Renal pelvis (tissue), 4 donors: ENCODE data around the gene NEDD4L. TPM values are rescaled to one million over a fixed set of nuclear protein-coding genes. Genes with fewer than 3 reads are reported as not detected.
"Not testable (repeated sequence)": the region's sequence is repeated elsewhere in the genome, so short reads cannot be mapped to it uniquely, and the experiment has no call there.

ENCODE experiments used
- DNase-seq: peaks from one replicate; pipeline ENCODE4 v3.0.0-alpha.2; 2013
- polyA plus RNA-seq, 3 donors: library from polyadenylated mRNA; unstranded; fragments of 120-200 nt; gene quantifications; one replicate each; pipeline ENCODE4 v1.2.1, GENCODE V29; 2013; ENCODE audit not compliant: insufficient read length in 3 of 3

NEDD4L gene
- polyA plus RNA-seq, 3 donors = 103 to 179 (median 152) TPM

DNA sequence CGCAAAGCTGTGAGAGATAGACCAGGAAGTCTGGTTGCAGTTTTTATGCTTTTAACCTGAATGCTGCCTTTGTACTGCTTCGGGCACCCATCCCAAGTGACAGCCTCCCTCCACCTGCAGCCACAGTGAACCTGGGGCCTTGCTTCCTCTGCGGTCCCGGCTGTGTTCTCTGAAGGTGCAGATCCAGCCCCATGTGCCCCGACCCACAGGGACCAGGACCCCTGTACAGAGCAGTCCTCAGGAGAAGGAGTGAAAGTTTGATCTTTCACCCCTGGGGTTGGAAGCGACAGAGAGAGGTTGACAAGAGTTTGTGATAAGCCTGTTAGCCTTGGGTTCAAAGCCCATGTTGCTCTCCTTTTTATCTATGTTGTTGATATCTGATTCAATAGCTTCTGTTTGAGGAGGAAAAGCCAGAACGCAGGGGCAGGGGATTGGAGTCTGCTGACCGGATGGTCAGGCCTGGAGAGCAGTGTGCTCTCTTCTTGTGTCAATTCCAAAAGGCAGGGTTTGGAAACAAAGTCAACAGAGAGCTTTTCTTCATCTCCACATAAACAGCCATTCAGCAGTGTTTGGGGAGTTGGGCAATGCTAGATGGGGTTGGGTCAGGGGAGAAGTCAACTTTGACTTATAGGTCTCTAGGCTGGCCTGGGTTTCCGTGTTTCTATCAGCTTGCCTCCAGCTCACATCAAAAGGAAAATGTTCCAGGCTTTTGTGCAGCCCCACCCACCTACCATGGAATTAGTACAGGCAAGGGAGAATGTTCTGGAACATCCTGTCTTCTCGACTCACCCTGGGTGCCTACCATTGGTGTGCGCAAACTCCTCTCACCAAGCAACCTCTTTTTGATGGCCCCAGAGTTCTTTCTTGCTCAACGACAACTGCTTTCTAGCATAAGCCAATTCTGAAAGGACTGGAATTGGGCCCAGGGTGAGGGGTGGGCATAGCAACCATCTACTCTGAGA is 369.9 kb downstream of the NEDD4L start:
- DNase-seq = no peak

DNA sequence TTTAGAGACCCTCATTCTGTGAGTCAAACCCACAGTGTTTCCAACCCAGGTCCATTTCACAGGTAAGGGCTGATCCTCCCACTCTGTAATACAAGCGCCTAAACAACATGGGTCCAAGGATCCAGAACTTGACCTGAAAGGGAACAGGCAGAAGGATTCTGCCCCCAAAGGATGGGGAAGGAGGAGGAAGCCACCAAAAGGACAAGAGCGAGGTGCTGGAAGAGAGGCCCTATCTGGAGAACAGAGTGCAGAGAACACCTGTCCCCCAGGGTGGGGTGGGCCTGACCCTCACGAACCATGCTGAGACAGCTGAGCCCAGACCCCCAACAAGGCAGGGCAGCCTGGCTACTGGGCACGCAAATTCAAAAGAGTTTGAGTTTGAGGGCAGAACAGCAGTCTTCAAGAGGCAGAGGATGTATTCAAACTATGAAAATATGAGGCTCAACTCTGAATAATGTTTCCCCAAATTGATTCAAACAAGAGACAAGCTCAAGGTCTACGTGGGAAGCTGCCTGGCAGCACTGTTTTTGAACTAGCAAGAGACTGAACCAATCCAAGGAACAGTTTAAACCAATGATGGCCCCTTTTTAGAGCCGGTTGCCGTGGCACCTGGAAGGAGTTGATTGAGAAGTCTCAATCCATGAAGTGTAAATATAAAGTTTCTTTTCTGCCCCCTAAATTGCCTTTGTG is 372.1 kb downstream of the NEDD4L start:
- DNase-seq = no peak

DNA sequence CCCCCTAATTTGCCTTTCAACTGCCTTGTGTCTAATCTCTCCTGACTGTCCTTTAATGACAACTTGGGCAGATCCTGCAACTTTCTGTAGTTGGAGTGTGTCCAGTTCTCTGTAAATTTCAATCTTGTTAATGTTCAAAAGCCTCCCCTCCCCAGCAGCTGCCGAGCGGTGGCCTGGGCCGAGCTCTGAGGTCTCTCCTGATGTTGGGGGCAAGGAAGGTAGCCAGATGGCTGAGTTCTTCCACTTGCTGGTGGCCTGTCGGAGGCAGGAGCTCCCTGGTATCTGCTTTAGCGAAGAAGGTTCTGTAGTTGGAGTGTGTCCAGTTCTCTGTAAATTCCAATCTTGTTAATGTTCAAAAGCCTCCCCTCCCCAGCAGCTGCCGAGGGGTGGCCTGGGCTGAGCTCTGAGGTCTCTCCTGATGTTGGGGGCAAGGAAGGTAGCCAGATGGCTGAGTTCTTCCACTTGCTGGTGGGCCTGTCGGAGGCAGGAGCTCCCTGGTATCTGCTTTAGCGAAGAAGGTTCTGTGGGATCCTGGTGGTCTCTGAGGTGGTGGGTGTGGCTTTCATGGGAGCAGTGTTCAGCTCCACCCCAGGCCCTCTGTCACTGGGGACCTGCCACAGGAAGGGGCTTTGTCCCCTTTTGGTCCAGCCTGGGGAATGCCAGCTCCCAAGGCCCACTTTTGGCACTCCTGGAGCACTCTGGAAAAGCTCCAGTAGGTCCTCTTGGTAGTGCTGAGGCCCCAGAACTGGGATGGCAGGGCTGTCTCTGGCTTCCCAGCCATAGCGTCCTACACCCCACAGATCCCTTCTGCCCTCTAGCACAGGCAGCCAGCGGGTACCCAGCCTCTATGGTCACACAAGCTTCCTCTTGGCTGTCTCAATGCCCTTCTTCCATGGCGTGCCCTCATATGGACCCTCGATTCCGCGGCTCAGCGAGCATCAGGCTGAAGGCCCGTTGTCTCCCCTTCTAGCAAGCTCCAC is 373.0 kb downstream of the NEDD4L start:
- no peak for DNase-seq

DNA sequence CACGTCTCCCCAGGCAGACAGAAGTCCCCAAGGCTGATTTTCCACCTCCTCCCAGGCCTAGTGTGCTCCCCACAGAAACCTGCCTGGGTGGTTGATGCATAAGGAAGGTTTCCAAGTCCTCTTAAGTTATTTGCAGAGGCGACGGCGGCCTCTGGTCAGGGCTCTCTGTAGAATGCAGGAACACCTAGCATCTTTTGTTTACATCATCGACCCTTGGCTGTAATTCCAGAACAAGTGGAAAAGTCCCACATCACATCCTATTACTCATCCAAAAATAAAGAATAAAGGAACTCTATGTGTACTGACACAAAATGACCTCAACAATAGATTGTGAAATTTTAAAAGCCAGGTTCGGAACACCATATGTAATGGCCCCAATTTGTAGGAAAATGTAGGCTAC is 373.7 kb downstream of the NEDD4L start:
- no peak for DNase-seq

DNA sequence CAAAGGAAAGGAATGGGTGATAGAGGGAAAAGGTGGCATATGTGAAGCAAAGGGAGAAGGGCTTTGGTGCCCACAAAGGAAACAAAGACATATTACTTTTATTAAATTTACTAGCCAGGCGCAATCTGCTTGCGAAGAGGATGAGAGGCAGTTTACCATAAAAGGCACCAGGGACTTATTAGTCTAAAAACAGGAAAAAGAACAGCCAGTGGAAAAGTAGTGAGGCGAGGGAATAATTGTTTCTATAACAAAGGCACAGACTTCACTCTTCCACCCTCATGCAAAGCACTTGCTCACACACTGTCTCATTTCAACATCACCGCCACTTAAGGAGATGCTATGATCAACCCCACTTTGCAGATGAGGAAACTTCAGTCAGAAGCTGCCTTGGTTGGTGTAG is 374.3 kb downstream of the NEDD4L start:
- DNase-seq = no peak

DNA sequence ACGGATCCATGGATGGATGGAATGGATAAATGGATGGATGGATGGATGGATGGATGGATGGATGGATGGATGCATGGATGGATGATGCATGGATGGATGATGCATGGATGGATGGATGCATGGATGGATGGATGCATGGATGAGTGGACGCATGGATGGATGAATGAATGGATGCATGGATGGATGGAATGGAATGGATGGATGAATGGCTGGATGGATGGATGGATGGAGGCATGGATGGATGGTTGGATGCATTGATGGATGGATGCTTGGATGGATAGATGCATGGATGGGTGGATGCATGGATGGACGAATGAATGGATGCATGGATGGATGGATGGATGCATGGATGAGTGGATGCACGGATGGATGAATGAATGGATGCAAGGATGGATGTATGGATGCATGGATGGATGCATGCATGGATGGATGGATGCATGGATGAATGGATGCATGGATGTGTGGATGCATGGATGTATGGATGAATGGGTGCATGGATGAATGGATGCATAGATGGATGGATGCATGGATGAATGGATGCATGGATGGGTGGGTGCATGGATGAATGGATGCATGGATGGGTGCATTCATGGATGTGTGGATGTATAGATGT is 375.7 kb downstream of the NEDD4L start:
- DNase-seq = no peak

DNA sequence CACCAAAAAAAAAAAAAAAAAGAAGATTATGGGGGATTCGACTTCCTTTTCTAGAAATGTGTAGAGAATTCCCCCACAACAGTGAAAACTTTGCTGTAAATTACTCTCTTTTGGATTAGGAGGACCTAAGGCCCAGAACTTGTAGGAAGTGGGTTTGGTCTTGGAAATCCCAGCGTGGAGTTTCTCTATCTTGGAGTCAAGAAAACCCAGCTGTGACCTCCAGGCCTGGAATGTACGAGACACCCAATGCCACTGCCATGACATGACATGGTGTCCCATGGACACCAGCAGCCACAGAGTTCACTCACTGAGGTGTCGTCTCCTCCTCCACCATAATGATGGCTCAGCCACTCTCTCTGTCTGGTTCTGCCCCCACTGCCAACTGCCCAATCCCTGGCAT is 382.6 kb downstream of the NEDD4L start:
- no peak for DNase-seq

DNA sequence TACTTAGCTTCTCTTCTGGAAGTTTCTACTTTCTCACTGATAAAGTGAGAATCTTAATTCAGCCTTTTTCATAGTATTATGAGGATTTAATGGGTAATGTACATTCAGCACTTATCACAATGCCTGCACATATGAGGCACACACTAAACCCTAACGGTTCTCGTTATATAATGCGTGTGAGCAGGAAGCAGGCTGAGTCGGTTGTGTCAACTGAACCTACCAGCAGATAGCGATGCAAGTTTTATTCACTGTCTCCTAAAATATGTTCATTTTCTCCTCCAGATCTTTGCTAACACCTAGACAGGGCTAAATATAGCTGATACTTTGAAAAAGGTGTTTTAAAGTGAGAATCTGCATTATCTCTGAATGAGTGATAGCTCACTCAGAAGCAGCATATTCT is 383.3 kb downstream of the NEDD4L start:
- DNase-seq = no peak

DNA sequence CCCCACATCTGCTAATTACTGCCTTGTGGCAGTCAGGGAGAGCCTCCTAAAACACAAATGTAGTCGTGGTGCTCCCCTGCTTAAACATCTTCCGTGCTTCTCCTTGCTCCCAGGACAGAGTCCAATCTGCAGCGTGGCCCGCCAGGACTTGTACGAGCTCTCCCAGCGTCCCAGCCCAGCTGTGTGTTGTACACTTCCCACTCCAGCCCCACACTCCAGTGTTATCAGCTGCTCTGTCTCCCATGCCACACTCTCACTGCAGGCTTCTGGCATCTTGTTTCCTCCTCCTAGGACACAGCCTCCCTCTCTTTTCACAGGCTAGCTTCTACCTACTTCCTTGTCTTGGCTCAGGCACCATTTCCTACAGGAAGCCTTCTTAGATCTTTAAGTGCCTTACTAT is 385.4 kb downstream of the NEDD4L start:
- no peak for DNase-seq

DNA sequence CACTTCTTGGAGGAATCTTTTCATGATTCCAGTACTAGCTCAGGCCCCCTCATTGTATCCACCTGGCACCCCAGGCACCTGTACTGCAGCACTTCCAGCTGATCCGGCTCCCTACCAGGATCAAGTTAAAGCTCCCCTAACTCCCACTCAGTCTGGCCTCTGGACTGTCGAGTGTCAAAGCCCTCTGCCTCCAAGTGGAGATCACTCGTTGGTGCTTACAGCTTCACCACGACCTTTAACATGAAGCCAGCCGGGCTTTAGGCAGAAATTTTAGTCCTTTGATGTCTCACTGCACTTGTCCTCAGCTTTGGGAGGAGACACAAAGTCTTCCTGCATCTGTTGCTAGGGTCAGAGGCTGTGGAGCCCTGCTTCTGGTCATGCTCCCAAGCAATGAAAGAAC is 387.2 kb downstream of the NEDD4L start:
- no peak for DNase-seq

DNA sequence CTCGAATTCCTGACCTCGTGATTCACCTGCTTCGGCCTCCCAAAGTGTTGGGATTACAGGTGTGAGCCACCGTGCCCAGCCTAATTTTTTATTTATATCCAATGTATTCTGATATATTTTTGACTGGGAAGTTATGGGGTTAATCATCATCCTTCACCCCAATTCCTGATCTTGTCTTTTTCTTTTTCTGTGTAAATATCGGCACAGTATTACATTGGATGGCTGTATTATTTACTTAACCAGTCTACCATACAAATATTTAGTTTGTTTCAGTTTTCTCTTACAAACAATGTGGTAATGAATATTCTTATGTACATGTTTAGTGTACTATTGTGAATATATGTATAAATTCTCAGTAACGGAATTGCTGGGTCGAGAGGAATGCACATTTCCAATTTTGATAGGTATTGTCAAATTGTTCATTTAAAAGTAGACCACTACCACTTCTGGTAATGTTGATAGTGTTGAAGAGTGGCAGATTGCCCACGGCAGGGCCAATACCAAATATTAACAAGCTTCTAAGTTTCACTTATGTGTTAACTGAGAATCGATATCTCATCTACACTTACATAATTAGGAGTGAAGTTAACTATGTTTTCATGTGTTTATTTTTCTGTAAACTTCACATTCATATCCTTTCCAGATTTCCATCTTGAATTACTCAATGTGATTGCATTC is 388.2 kb downstream of the NEDD4L start:
- no peak for DNase-seq

DNA sequence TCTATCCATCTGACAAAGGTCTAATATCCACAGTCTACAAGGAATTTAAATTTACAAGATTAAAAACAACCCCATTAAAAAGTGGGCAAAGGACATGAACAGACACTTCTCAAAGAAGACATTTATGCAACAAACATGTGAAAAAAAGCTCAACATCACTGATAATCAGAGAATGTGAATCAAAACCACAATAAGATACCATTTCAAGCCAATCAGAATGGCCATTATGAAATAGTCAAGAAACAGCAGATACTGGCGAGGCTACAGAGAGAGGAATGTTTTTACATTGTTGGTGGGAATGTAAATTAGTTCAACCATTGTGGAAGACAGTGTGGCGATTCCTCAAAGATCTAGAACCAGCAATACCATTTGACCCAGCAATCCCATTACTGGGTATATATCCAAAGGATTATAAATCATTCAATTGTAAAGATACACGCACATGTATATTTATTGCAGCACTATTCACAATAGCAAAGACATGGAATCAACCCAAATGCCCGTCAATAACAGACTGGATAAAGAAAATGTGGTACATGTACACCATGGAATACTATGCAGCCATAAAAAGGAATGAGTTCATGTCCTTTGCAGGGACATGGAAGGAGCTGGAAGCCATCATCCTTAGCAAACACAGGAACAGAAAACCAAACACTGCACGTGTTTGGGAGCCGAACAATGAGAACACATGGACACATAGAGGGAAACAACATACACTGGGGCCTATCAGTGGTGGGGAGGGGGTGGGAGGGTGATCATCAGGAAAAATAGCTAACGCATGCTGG is 391.4 kb downstream of the NEDD4L start:
- DNase-seq = not testable (repeated sequence)

DNA sequence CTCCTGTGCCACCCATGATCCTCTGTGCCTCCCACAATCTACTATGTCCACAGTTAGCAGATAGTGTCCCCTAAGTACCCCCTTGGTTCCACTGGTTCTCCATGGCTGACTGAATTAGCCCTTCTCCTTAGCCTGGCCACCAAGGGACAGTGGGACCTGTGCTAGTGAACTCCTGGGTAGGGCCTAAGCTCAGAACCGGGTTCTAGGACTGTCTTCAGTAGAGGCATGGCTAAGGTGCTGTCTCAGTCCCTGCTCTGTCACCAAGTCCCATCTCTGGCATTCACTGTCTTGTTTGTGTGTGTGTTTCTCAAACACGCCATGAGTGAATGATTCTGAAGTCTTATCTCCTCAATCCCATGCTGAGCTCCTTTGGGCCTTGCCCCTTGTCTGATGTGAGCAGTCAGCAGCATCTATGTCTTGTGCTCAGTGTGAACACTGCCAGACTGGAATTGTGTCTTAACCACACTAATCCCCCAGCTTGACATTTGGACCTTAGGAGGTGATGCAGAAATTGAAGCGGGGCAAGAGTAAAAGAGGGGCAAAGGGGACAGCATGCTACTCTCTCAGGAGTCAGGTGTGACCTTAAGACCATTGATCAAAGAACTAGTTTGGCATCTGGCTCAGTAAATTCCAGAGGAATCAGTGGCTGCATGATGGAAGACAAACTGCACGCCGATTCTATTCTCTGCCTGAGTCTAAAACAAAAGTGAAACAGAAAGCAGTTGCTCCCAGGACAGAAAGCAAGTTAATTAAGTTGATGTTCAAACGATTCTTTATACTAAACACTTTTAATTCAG is 394.3 kb downstream of the NEDD4L start:
- no peak for DNase-seq

DNA sequence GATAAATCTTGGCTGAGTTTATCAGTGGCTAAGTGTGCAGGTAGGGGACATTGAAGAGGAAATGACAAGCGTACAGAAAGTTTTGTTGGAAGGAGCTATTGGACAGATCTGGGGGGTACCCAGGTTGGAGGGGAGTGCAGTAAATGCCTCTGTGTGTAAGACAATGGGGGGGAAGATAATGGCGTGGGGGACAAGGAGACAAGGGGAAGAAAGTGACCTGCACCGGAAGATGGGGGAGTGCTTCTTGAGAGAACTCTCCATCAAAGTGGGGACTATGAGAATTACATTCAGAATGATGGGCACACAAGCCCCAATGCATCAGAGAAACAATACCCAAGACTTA is 394.9 kb downstream of the NEDD4L start:
- DNase-seq = no peak

DNA sequence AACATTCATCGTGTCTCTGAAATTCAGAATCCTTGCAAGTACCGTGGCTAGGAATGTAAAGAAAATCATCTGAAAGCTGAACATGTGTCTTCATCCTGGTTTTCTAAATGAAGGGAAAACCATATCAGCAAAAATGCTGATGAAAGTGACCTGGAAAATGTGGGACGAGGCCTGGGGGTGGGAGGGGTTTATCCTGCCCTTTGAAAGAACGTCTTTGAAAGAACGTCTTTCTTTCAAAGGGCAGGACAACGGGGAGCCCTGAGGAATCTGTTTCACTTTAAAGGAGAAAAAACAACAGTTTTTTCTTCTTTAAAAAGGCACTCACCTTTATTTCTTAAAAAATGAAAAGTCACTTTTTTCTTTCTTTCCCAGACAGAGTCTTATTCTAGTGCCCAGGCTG is 399.6 kb downstream of the NEDD4L start:
- DNase-seq = no peak

DNA sequence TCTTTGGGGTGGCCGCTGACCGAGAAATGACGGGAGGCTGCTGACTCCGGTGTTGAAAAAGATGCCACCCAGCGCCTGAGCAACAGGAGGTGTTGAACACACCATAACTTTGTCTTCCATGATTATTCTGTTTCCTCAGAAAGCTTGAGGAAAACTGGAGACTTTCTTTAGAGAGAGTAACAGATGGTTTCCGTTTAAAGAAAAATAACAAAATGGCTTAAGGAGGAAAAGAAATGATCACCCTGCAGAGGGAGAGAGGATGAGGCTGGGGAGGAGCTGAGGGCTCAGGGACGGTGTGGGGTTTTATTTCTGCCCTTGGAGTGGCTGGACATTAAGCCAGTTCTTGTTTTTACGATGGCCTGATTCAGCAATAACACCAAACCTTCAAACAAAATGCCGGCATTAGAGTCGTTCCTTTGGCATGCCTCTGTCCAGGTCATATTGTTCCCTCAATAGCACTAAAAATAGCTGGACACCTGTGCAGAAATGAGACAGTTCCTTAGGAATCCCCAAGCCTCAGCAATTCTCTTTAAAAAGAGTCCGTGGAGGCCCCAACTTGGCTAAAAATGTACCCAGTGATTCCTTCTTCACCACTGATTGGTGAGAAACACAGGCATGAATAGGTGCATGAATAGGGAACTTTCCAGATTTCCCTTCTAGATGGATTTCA is 402.5 kb downstream of the NEDD4L start:
- DNase-seq = no peak

DNA sequence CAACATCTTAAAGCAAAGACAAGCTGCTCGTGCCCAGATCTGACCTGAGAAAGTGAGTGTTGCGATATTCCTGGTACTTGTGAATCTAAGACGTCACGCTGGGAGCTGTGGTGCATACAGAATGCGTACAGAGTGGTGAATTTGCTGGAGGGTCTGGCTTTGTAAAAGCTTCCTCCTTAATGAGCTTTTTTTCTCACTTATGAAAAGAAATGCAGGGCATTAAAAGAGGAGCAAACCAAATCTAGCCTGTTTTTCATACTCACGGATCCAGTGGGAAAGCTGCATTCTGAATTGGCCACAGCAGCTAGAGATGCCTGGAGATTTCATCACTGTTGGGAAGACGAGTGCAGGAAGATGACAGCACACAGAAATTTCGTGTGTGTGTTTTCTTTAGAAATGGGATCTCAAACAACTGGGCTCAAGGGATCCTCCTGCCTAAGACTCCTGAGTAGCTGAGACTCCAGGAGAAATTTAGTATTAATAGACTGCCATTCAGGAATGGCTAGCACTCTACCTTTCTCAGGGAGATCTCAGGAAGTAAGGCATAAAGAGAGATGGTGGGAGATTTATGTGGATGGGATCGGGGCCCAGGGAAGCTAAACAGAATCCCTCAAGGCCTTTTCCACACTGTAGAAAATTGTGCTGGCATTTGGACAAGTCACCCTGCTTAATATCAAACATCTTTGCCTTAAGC is 403.5 kb downstream of the NEDD4L start:
- no peak for DNase-seq

DNA sequence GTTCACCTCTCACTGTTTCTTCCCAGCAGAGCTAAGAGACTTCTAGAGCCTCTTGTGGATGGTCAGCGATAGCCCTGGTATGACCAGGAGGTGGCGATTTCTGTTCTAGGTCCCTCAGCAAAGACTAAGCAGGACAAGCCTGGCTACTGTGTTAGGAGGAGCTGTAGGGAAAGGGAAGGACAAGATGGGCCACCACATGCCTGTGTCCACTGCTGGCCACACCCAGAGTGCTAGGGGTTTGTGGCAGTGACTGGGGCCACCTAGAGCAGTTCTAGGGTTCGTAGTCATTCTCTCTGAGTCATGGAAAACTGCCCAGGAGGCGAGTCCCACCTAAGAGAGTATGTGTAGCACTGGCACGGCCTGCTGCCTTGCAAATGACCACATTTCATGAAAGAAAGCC is 405.4 kb downstream of the NEDD4L start:
- DNase-seq = no peak
